Measurements from ENCODE around the gene AQP4.

- TF ChIP-seq, protein P1, sequence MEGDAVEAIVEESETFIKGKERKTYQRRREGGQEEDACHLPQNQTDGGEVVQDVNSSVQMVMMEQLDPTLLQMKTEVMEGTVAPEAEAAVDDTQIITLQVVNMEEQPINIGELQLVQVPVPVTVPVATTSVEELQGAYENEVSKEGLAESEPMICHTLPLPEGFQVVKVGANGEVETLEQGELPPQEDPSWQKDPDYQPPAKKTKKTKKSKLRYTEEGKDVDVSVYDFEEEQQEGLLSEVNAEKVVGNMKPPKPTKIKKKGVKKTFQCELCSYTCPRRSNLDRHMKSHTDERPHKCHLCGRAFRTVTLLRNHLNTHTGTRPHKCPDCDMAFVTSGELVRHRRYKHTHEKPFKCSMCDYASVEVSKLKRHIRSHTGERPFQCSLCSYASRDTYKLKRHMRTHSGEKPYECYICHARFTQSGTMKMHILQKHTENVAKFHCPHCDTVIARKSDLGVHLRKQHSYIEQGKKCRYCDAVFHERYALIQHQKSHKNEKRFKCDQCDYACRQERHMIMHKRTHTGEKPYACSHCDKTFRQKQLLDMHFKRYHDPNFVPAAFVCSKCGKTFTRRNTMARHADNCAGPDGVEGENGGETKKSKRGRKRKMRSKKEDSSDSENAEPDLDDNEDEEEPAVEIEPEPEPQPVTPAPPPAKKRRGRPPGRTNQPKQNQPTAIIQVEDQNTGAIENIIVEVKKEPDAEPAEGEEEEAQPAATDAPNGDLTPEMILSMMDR (IDR thresholded peaks at IDR 0.05), result no peak
- TF ChIP-seq POLR2A (IDR thresholded peaks at IDR 0.05) (no peak), EP300 (IDR thresholded peaks at IDR 0.05) (no peak)
Observed at GRCh38 chr18:26832302-26832701, 33.2 kb downstream of the AQP4 start.

All from suprapubic skin (tissue), 3 donors.